GM12892 (cell line): Measurements from ENCODE around the gene NATD1.

ENCODE experiments used
- POLR2A ChIP-seq: IDR thresholded peaks from 2 replicates; pipeline ENCODE4 v1.6.1; 2011; ENCODE audit warnings: low read depth, low read length, control low read depth
- TAF1 ChIP-seq: IDR thresholded peaks from 2 replicates; pipeline ENCODE4 v1.6.1; 2011; ENCODE audit warnings: low read depth, mild to moderate bottlenecking, control low read depth, low read length, borderline replicate concordance

DNA sequence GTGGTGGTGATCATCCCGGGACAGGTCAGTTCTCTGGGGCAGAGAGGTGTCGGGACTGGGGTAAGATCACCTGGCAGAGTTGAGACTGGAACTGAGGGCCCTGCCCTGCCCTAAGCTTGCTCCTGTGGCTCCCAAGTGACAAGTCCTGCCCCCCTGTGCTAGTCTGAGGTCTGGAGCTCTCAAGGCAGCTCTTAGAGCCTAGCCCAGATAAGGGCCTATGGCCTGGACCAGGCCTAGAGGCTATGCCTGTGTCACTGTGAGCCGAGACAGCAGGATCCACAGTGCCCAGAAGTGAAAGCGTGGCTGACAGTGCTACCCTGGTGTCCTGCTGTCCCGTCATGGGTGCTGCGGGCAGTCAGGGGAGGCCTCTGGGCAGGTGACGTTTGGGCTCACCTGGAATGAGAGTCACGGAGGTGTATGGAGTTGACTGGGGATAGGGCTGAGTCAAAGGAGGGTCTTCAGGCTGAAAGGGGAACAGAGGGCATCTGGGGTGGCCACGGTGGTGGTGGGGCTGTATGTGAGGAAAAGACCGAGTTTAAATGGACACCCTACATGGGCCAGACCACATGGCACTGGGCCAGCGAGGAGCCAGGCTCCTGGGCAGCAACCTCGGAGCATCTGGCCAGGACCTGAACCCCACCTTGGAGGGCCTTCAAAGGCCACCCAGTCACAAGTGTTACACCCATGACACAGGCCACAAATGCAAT, 5.5 kb downstream of the NATD1 start:
- no peak for TF ChIP-seq POLR2A
- TF ChIP-seq TAF1 = no peak
